Measurements from ENCODE around the gene DMBT1.
A peak's percentile ranks its signal among the peaks of the same experiment; 100 is the strongest.

DMBT1 gene

DNA sequence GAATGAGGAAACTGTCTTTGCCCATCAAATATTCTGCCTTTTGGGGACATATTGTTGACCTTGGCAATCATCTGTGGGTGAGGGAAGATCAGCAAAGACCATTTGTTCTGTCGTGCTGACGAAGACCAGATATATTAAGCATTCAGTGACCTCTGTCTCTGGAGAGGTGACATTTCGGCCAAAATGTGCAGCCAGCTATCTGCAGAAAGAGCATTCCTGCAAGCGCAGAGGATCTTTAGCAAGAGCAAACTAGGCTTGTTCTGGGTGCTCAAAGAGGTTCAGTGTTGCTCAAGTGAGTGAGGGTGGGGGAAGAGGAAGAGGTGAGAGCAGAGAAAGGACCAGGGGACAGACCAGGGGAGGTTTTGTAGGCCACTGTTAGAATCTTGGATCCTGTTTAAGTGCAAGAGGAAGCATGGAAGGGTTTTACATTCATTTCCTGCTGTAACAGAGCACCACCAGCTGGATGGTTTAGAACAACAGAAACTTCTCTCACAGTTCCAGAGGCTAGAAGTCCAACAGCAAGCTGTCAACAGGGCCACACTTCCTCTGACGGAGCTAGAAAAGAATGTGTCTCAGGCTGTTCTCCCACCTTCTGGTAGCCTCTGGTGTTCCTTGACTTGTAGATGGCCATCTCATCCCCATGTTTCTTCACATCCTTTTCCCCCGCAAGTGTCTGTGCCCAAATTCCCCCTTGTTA is 127.9 kb downstream of the DMBT1 start:
- no peak overlapping the region for H3K4me3 ChIP-seq (ENCODE audit: low read length)
- TF ChIP-seq, protein P1, sequence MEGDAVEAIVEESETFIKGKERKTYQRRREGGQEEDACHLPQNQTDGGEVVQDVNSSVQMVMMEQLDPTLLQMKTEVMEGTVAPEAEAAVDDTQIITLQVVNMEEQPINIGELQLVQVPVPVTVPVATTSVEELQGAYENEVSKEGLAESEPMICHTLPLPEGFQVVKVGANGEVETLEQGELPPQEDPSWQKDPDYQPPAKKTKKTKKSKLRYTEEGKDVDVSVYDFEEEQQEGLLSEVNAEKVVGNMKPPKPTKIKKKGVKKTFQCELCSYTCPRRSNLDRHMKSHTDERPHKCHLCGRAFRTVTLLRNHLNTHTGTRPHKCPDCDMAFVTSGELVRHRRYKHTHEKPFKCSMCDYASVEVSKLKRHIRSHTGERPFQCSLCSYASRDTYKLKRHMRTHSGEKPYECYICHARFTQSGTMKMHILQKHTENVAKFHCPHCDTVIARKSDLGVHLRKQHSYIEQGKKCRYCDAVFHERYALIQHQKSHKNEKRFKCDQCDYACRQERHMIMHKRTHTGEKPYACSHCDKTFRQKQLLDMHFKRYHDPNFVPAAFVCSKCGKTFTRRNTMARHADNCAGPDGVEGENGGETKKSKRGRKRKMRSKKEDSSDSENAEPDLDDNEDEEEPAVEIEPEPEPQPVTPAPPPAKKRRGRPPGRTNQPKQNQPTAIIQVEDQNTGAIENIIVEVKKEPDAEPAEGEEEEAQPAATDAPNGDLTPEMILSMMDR (IDR thresholded peaks at IDR 0.05; ENCODE audit: insufficient read depth, low read depth, low read length, missing control alignments), result peak; percentile 27
- peak; percentile 44 for DNase-seq (ENCODE audit: low read depth)

DNA sequence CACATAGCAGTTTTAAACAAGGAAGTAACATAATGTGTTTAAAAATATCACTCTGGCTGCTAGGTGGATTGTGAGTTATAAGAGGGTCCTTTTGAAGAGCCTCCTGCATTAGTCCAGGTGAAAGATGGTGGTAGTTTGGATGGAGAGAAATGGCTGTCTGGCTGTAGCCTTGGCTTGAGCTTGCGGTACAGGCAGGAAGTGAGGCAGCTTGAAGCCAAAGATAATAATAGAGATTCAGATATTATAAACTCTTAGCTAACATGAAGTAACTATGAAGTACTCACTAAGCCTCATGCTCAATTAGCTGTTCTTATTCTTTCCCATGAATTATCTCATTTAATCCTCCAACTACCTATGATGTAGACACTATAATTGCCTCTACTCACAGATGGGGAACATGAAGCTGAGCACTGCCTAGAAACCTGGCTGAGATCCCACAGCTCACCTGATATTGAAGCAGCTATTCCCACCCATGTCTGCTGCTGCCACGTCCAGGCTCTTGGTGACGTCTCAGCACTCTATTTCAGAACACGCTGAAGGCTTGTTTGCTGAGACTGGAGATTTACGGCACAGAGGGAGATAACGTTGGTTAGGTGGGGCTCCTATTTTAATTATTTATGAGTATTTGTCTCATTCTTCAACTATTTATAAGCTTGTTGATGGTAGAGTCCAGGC is 128.7 kb downstream of the DMBT1 start:
- no peak for DNase-seq (ENCODE audit: low read depth)
- TF ChIP-seq, protein P1 (IDR thresholded peaks at IDR 0.05; ENCODE audit: insufficient read depth, low read depth, low read length, missing control alignments), result no peak
- no peak overlapping the region for H3K4me3 ChIP-seq (ENCODE audit: low read length)

DNA sequence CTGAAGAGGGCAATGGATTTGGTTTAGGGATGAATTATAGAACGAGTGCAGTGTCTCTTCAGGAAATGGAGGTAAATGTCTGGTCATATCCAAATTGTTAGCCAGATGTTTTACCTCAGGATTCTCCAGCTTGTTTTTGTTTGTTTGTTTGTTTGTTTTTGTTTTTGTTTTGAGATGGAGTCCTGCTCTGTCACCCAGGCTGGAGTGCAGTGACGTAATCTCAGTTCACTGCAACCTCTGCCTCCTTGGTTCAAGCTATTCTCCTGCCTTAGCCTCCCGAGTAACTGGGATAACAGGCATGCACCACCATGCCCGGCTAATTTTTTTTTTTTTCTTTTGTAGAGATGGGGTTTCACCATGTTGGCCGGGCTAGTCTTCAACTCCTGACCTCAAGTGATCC is 132.2 kb downstream of the DMBT1 start:
- TF ChIP-seq, protein P1 (IDR thresholded peaks at IDR 0.05; ENCODE audit: insufficient read depth, low read depth, low read length, missing control alignments), result no peak
- DNase-seq (ENCODE audit: low read depth), result no peak
- no peak overlapping the region for H3K4me3 ChIP-seq (ENCODE audit: low read length)

Measured in epithelial cell of esophagus (primary cell).